Measurements from ENCODE around the gene RASA3.

Gene RASA3

DNA sequence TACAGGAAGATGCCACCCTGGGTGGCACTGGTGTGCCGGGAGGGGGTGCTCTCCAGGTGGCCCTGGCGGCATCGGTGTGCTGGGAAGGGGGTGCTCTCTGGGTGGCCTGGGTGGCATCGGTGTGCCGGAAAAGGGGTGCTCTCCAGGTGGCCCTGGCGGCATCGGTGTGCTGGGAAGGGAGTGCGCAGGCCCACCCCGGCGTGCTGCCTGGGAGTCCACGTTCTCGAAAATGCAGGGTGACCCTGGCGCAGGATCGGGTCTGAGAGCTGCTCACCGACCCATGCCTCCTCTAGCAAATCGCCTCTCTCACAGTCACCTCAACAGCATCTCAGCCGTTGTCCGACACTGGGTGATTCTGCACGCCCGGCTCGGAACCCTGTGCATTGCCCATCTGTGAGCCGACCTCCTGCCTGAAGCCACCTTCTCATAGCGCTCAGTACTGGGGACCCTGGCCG is 36.4 kb downstream of the RASA3 start:
- no peaks in the 10 kb centered on the region for H3K27me3 ChIP-seq (ENCODE audit: insufficient read depth, low read length, poor library complexity, severe bottlenecking)
- H3F3A ChIP-seq (ENCODE audit: low read depth), result peaks cover 4% of the 10 kb centered on the region; the same call in 1 of the 2 replicates
- no peaks in the 10 kb centered on the region for H3K9me2 ChIP-seq (replicated peaks; ENCODE audit: low read depth, low read length)
- H3K9me3 ChIP-seq (ENCODE audit: insufficient read depth, low read depth, low read length), result no peaks in the 10 kb centered on the region
- H3K79me2 ChIP-seq (ENCODE audit: insufficient read depth, low read length), result peaks cover 79% of the 10 kb centered on the region
- peaks cover 21% of the 10 kb centered on the region for H4K20me1 ChIP-seq (ENCODE audit: insufficient read depth, low read length, poor library complexity, severe bottlenecking)
- H2AFZ ChIP-seq (ENCODE audit: low read length), result no peak overlapping the region
- TF ChIP-seq EZH2phosphoT487 (IDR thresholded peaks at IDR 0.05; ENCODE audit: borderline replicate concordance), result no peak
- TF ChIP-seq, protein P1, sequence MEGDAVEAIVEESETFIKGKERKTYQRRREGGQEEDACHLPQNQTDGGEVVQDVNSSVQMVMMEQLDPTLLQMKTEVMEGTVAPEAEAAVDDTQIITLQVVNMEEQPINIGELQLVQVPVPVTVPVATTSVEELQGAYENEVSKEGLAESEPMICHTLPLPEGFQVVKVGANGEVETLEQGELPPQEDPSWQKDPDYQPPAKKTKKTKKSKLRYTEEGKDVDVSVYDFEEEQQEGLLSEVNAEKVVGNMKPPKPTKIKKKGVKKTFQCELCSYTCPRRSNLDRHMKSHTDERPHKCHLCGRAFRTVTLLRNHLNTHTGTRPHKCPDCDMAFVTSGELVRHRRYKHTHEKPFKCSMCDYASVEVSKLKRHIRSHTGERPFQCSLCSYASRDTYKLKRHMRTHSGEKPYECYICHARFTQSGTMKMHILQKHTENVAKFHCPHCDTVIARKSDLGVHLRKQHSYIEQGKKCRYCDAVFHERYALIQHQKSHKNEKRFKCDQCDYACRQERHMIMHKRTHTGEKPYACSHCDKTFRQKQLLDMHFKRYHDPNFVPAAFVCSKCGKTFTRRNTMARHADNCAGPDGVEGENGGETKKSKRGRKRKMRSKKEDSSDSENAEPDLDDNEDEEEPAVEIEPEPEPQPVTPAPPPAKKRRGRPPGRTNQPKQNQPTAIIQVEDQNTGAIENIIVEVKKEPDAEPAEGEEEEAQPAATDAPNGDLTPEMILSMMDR (conservative IDR thresholded peaks at IDR 0.05; ENCODE audit: low read length), result no peak
- no peak overlapping the region for H3K4me3 ChIP-seq (ENCODE audit: low read length, poor library complexity, severe bottlenecking)
- no peak overlapping the region for H3K4me2 ChIP-seq (ENCODE audit: low read depth, low read length, poor library complexity, severe bottlenecking)
- H3K4me1 ChIP-seq (ENCODE audit: insufficient read depth, low read length, poor library complexity, severe bottlenecking), result no peaks in the 10 kb centered on the region
- no peak overlapping the region for H3K9ac ChIP-seq (ENCODE audit: low read depth, low read length, poor library complexity, severe bottlenecking)
- H3K36me3 ChIP-seq (ENCODE audit: insufficient read depth, low read length), result no peaks in the 10 kb centered on the region

DNA sequence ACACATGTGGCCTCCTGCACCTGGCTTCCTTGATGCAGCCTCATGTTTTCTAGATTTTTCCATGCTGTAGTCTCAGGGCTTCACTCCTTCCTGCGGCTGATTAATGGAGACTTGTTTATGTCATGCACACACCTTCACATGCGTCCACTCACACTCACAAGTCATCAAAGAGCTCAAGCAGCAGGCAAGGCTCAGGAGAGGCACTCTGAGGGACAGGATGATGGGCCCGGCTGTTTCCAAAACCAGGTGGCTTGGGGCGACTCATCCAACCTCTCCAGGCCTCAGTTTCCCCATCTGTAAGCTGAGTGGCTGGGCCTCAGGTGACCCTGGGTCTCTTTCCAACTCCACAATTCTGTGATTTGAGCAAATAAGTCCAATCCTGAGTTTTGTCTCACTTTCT is 36.9 kb downstream of the RASA3 start:
- Histone ChIP-seq H3K36me3 (ENCODE audit: insufficient read depth, low read length) (no peaks in the 10 kb centered on the region), H3K9ac (ENCODE audit: low read depth, low read length, poor library complexity, severe bottlenecking) (no peak overlapping the region), H3K79me2 (ENCODE audit: insufficient read depth, low read length) (peaks cover 82% of the 10 kb centered on the region), H3K27me3 (ENCODE audit: insufficient read depth, low read length, poor library complexity, severe bottlenecking) (no peaks in the 10 kb centered on the region), H3K9me3 (ENCODE audit: insufficient read depth, low read depth, low read length) (no peaks in the 10 kb centered on the region), H3K9me2 (replicated peaks; ENCODE audit: low read depth, low read length) (no peaks in the 10 kb centered on the region), H4K20me1 (ENCODE audit: insufficient read depth, low read length, poor library complexity, severe bottlenecking) (peaks cover 19% of the 10 kb centered on the region), H2AFZ (ENCODE audit: low read length) (no peak overlapping the region), H3F3A (ENCODE audit: low read depth) (peaks cover 2% of the 10 kb centered on the region; the same call in 1 of the 2 replicates), H3K4me3 (ENCODE audit: low read length, poor library complexity, severe bottlenecking) (no peak overlapping the region), H3K4me1 (ENCODE audit: insufficient read depth, low read length, poor library complexity, severe bottlenecking) (no peaks in the 10 kb centered on the region), H3K4me2 (ENCODE audit: low read depth, low read length, poor library complexity, severe bottlenecking) (no peak overlapping the region)
- no peak for TF ChIP-seq EZH2phosphoT487 (IDR thresholded peaks at IDR 0.05; ENCODE audit: borderline replicate concordance)
- TF ChIP-seq, protein P1 (conservative IDR thresholded peaks at IDR 0.05; ENCODE audit: low read length), result no peak

GRCh38 chr13:114093118-114093517 is 39.3 kb downstream of the RASA3 start:
- Histone ChIP-seq H3K4me1 (ENCODE audit: insufficient read depth, low read length, poor library complexity, severe bottlenecking) (no peaks in the 10 kb centered on the region), H3F3A (ENCODE audit: low read depth) (no peaks in the 10 kb centered on the region), H3K4me2 (ENCODE audit: low read depth, low read length, poor library complexity, severe bottlenecking) (no peak overlapping the region), H3K79me2 (ENCODE audit: insufficient read depth, low read length) (peaks cover 88% of the 10 kb centered on the region), H4K20me1 (ENCODE audit: insufficient read depth, low read length, poor library complexity, severe bottlenecking) (peaks cover 9% of the 10 kb centered on the region), H3K27me3 (ENCODE audit: insufficient read depth, low read length, poor library complexity, severe bottlenecking) (no peaks in the 10 kb centered on the region), H3K36me3 (ENCODE audit: insufficient read depth, low read length) (no peaks in the 10 kb centered on the region), H3K9ac (ENCODE audit: low read depth, low read length, poor library complexity, severe bottlenecking) (no peak overlapping the region), H3K4me3 (ENCODE audit: low read length, poor library complexity, severe bottlenecking) (no peak overlapping the region), H3K9me3 (ENCODE audit: insufficient read depth, low read depth, low read length) (no peaks in the 10 kb centered on the region), H2AFZ (ENCODE audit: low read length) (no peak overlapping the region), H3K9me2 (replicated peaks; ENCODE audit: low read depth, low read length) (no peaks in the 10 kb centered on the region)
- TF ChIP-seq, protein P1 (conservative IDR thresholded peaks at IDR 0.05; ENCODE audit: low read length), result no peak
- TF ChIP-seq EZH2phosphoT487 (IDR thresholded peaks at IDR 0.05; ENCODE audit: borderline replicate concordance), result no peak
